Skeletal muscle cell (primary cell): ENCODE results near the gene CORIN.
"Not testable (repeated sequence)": the region's sequence is repeated elsewhere in the genome, so short reads cannot be mapped to it uniquely, and the experiment has no call there.

Experiments
- DNase-seq: peaks from one replicate; pipeline ENCODE4 v3.0.0-alpha.2; 2010; ENCODE audit warnings: low read depth
- H3K4me3 ChIP-seq: 2 replicates; pipeline ENCODE4 v1.5.1; 2011; ENCODE audit warnings: low read depth, mild to moderate bottlenecking, control low read depth, low read length, moderate library complexity

The CORIN gene

DNA sequence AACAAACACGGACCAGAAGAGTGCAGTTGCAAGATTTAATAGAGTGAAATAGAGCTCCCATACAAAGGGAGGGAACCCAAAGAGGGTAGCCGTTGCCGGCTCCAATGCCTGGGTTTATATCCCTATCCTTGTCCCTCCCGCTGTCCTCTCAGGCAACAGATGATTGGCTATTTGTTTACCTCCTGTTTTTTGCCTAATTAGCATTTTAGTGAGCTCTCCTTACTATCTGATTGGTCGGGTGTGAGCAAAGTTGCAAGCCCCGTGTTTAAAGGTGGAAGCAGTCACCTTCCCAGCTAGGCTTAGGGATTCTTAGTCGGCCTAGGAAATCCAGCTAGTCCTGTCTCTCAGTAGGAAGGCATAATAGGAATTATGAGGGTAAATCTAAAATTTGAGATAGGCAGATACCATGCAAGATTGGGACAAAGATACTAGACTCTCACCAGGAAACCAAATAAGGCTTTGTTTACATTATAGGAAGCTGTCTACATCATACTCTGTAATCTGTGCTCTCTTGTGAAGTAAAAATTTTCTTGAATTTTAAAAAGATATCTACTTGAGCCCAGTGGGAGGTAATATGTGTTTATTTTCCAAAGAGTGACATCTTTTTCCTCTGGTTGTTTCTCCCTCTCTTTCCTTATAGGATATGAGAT, 286.8 kb downstream of the CORIN start:
- no peak for DNase-seq
- H3K4me3 ChIP-seq, result no peak overlapping the region

DNA sequence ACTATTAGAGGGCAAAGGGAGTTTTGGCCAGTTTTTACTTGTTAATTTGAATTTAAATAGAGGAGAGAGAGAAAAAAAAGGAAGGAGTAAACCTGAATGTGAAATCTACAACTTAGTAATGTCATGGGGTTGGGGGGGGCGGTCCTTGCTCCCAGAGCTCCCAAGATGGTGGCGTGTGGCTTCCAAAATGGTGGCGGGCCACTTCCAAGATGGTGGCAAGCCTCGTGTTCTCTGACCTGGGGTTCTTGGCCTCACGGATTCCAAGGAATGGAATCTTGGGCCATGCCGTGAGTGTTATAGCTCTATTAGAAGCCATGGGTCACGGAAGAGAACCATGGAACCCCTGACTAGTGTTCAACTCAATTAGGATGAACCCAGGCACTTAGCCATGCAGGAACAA, 287.5 kb downstream of the CORIN start:
- not testable (repeated sequence) for H3K4me3 ChIP-seq, DNase-seq
